ENCODE data around the gene MAP4K2.

Gene MAP4K2

GRCh38 chr11:64838600-64839334, 35.8 kb upstream of the MAP4K2 start:
- in situ Hi-C loops (cut with HindIII; ENCODE audit: low sequenced_read_pairs), result no loop called here
- DNase-seq (ENCODE audit: low read depth, low spot score), result no peak
- TF ChIP-seq CTCF (IDR thresholded peaks at IDR 0.05; ENCODE audit: low read depth, low read length), result no peak

GRCh38 chr11:64837887-64838351, 34.9 kb upstream of the MAP4K2 start:
- in situ Hi-C loops (cut with HindIII; ENCODE audit: low sequenced_read_pairs), result no loop called here
- TF ChIP-seq CTCF (IDR thresholded peaks at IDR 0.05; ENCODE audit: low read depth, low read length), result no peak
- no peak for DNase-seq (ENCODE audit: low read depth, low spot score)

More at GRCh38 chr11:64838600-64839334, 35.8 kb upstream of the MAP4K2 start:
- H3K4me3 ChIP-seq (ENCODE audit: low read depth, low read length), result no peak overlapping the region

GRCh38 chr11:64836448-64837072, 33.5 kb upstream of the MAP4K2 start:
- no peak for TF ChIP-seq CTCF (IDR thresholded peaks at IDR 0.05; ENCODE audit: low read depth, low read length)
- H3K4me3 ChIP-seq (ENCODE audit: low read depth, low read length), result no peak overlapping the region
- DNase-seq (ENCODE audit: low read depth, low spot score), result no peak
- in situ Hi-C loops (cut with HindIII; ENCODE audit: low sequenced_read_pairs), result no loop called here

More at GRCh38 chr11:64837887-64838351, 34.9 kb upstream of the MAP4K2 start:
- H3K4me3 ChIP-seq (ENCODE audit: low read depth, low read length), result no peak overlapping the region

GRCh38 chr11:64835616-64836447, 32.8 kb upstream of the MAP4K2 start:
- in situ Hi-C loops (cut with HindIII; ENCODE audit: low sequenced_read_pairs), result no loop called here
- H3K4me3 ChIP-seq (ENCODE audit: low read depth, low read length), result no peak overlapping the region
- no peak for DNase-seq (ENCODE audit: low read depth, low spot score)
- no peak for TF ChIP-seq CTCF (IDR thresholded peaks at IDR 0.05; ENCODE audit: low read depth, low read length)

GRCh38 chr11:64834723-64835615, 32.0 kb upstream of the MAP4K2 start:
- in situ Hi-C loops (cut with HindIII; ENCODE audit: low sequenced_read_pairs), result no loop called here
- TF ChIP-seq CTCF (IDR thresholded peaks at IDR 0.05; ENCODE audit: low read depth, low read length), result no peak
- peak; percentile 41 for DNase-seq (ENCODE audit: low read depth, low spot score)
- H3K4me3 ChIP-seq (ENCODE audit: low read depth, low read length), result no peak overlapping the region
